Measurements from ENCODE around the gene GALP. TPM values are rescaled to one million over a fixed set of nuclear protein-coding genes. Genes with fewer than 3 reads are reported as not detected.

Gene GALP
- total RNA-seq, 1 donor from 2014 or later = not detected

DNA sequence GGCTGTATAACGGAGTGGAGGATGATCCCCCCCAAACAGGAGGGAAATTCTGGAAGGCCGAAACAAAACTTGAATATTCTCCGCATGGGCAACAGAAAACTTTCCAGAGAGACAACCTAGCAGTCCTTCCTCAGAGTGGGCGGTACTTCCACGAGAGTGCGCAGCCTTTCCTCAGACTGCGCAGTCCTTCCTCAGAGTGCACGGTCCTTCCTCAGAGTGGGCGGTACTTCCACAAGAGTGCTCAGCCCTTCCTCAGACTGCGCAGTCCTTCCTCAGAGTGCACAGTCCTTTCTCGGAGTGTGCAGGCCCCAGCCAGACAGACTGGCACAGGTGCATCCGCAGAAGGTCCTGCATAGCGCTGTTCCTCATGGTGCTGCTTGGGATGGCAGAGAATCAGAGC, 12.7 kb upstream of the GALP start:
- Histone ChIP-seq H3K27me3 (ENCODE audit: insufficient read depth, low read length) (no peaks in the 10 kb centered on the region), H4K20me1 (ENCODE audit: insufficient read depth, low read length) (no peaks in the 10 kb centered on the region), H3K9me3 (ENCODE audit: insufficient read depth, low read depth, low read length) (peaks cover 3% of the 10 kb centered on the region), H3K4me2 (ENCODE audit: low read length) (no peak overlapping the region), H3K4me1 (ENCODE audit: insufficient read depth, low read length) (no peaks in the 10 kb centered on the region), H3K4me3 (ENCODE audit: insufficient read depth, low read depth, low read length) (no peak overlapping the region), H3K79me2 (ENCODE audit: insufficient read depth, low read length) (no peaks in the 10 kb centered on the region), H2AFZ (ENCODE audit: low read depth, low read length) (no peak overlapping the region), H3K36me3 (ENCODE audit: insufficient read depth, low read length) (no peaks in the 10 kb centered on the region), H3K27ac (ENCODE audit: low read depth, low read length) (no peak overlapping the region), H3K9ac (ENCODE audit: low read length) (no peak overlapping the region)
- peaks cover 15% of the 10 kb centered on the region for H3K36me3 Mint-ChIP-seq (ENCODE audit: low read depth, unreplicated experiment)
- H3K27me3 Mint-ChIP-seq (ENCODE audit: low read depth, unreplicated experiment) = peaks cover 2% of the 10 kb centered on the region
- no peak for FAIRE-seq
- DNase-seq (ENCODE audit: low read depth) = no peak
- peak overlapping the region; percentile 34 for H3K27ac Mint-ChIP-seq (ENCODE audit: unreplicated experiment)
- no peak overlapping the region for H3K4me3 Mint-ChIP-seq (ENCODE audit: unreplicated experiment)
- H3K4me1 Mint-ChIP-seq (ENCODE audit: low read depth, unreplicated experiment) = peaks cover 8% of the 10 kb centered on the region
- no peak for TF ChIP-seq EZH2 (IDR thresholded peaks at IDR 0.05; ENCODE audit: insufficient read depth, low read length)
- TF ChIP-seq, protein P1, sequence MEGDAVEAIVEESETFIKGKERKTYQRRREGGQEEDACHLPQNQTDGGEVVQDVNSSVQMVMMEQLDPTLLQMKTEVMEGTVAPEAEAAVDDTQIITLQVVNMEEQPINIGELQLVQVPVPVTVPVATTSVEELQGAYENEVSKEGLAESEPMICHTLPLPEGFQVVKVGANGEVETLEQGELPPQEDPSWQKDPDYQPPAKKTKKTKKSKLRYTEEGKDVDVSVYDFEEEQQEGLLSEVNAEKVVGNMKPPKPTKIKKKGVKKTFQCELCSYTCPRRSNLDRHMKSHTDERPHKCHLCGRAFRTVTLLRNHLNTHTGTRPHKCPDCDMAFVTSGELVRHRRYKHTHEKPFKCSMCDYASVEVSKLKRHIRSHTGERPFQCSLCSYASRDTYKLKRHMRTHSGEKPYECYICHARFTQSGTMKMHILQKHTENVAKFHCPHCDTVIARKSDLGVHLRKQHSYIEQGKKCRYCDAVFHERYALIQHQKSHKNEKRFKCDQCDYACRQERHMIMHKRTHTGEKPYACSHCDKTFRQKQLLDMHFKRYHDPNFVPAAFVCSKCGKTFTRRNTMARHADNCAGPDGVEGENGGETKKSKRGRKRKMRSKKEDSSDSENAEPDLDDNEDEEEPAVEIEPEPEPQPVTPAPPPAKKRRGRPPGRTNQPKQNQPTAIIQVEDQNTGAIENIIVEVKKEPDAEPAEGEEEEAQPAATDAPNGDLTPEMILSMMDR (IDR thresholded peaks at IDR 0.05; ENCODE audit: insufficient read depth, low read depth, low read length) = no peak
- H3K9me3 Mint-ChIP-seq (ENCODE audit: unreplicated experiment) = no peaks in the 10 kb centered on the region

DNA sequence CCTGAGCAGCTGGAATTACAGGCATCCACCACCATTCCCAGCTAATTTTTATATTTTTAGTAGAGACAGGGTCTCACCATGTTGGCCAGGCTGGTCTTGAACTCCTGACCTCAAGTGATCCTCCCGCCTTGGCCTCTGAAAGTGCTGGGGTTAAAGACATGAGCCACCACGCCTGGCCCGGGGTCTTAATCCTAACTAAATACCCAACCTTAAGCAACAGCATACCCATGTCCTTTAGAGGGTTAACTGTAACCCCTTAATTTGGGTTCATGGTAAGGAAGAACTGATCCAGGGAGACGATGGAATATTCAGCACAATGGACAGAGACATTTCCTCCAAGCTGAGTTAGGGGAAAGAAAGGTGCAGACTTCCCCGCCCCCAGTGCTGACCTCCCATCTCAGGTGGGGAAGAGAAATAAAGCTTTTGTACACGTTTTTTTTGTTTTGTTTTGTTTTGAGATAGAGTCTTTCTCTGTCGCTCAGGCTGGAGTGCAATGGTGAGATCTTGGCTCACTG, 8.7 kb upstream of the GALP start:
- Histone ChIP-seq H3K36me3 (ENCODE audit: insufficient read depth, low read length) (no peaks in the 10 kb centered on the region), H3K27me3 (ENCODE audit: insufficient read depth, low read length) (no peaks in the 10 kb centered on the region), H3K79me2 (ENCODE audit: insufficient read depth, low read length) (no peaks in the 10 kb centered on the region), H3K9me3 (ENCODE audit: insufficient read depth, low read depth, low read length) (no peaks in the 10 kb centered on the region), H3K4me2 (ENCODE audit: low read length) (no peak overlapping the region), H4K20me1 (ENCODE audit: insufficient read depth, low read length) (no peaks in the 10 kb centered on the region), H3K27ac (ENCODE audit: low read depth, low read length) (no peak overlapping the region), H3K9ac (ENCODE audit: low read length) (no peak overlapping the region), H3K4me3 (ENCODE audit: insufficient read depth, low read depth, low read length) (no peak overlapping the region), H2AFZ (ENCODE audit: low read depth, low read length) (no peak overlapping the region), H3K4me1 (ENCODE audit: insufficient read depth, low read length) (no peaks in the 10 kb centered on the region)
- Mint-ChIP-seq H3K36me3 (ENCODE audit: low read depth, unreplicated experiment) (peaks cover 2% of the 10 kb centered on the region), H3K27ac (ENCODE audit: unreplicated experiment) (no peak overlapping the region), H3K4me3 (ENCODE audit: unreplicated experiment) (no peak overlapping the region), H3K4me1 (ENCODE audit: low read depth, unreplicated experiment) (peaks cover 10% of the 10 kb centered on the region), H3K9me3 (ENCODE audit: unreplicated experiment) (no peaks in the 10 kb centered on the region), H3K27me3 (ENCODE audit: low read depth, unreplicated experiment) (peaks cover 2% of the 10 kb centered on the region)
- no peak for TF ChIP-seq EZH2 (IDR thresholded peaks at IDR 0.05; ENCODE audit: insufficient read depth, low read length)
- TF ChIP-seq, protein P1 (IDR thresholded peaks at IDR 0.05; ENCODE audit: insufficient read depth, low read depth, low read length) = no peak
- FAIRE-seq (no peak), DNase-seq (ENCODE audit: low read depth) (no peak)

DNA sequence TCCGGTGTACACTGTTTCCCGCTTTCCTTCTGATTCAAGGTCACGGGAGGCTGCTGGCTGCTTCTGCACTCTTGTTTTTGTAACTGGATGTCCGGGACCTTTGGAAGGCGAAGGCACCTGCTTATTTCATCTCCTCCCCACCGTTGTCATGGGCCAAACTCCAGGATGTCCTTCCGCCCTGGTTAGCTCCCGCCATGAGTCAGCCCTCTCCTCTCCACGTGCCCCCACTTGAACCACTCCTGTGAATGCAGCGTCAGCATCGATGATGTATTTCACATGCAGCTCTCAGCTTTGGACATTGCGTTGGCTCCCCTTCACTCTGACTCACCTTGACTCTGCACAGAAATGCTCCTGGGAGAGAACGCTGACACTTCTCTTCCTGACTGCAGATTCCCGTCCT, 5.5 kb upstream of the GALP start:
- Histone ChIP-seq H3K27me3 (ENCODE audit: insufficient read depth, low read length) (no peaks in the 10 kb centered on the region), H4K20me1 (ENCODE audit: insufficient read depth, low read length) (no peaks in the 10 kb centered on the region), H3K4me3 (ENCODE audit: insufficient read depth, low read depth, low read length) (no peak overlapping the region), H3K9ac (ENCODE audit: low read length) (no peak overlapping the region), H3K27ac (ENCODE audit: low read depth, low read length) (no peak overlapping the region), H3K4me2 (ENCODE audit: low read length) (peak overlapping the region; percentile 14), H3K9me3 (ENCODE audit: insufficient read depth, low read depth, low read length) (no peaks in the 10 kb centered on the region), H3K79me2 (ENCODE audit: insufficient read depth, low read length) (no peaks in the 10 kb centered on the region), H3K4me1 (ENCODE audit: insufficient read depth, low read length) (no peaks in the 10 kb centered on the region), H2AFZ (ENCODE audit: low read depth, low read length) (no peak overlapping the region), H3K36me3 (ENCODE audit: insufficient read depth, low read length) (no peaks in the 10 kb centered on the region)
- Mint-ChIP-seq H3K4me1 (ENCODE audit: low read depth, unreplicated experiment) (peaks cover 5% of the 10 kb centered on the region), H3K9me3 (ENCODE audit: unreplicated experiment) (no peaks in the 10 kb centered on the region), H3K27me3 (ENCODE audit: low read depth, unreplicated experiment) (peaks cover 14% of the 10 kb centered on the region), H3K4me3 (ENCODE audit: unreplicated experiment) (no peak overlapping the region), H3K36me3 (ENCODE audit: low read depth, unreplicated experiment) (no peaks in the 10 kb centered on the region), H3K27ac (ENCODE audit: unreplicated experiment) (no peak overlapping the region)
- TF ChIP-seq, protein P1 (IDR thresholded peaks at IDR 0.05; ENCODE audit: insufficient read depth, low read depth, low read length) = no peak
- TF ChIP-seq EZH2 (IDR thresholded peaks at IDR 0.05; ENCODE audit: insufficient read depth, low read length) = no peak
- FAIRE-seq = no peak
- peak; percentile 82 for DNase-seq (ENCODE audit: low read depth)
